H9 (cell line): ENCODE data around the gene NHERF2. TPM values are rescaled to one million over a fixed set of nuclear protein-coding genes. Genes with fewer than 3 reads are reported as not detected.

Experiments
- DNase-seq: peaks from one replicate; pipeline ENCODE4 v3.0.0-alpha.2; 2017
- H2AFZ ChIP-seq: one replicate; pipeline ENCODE4 v1.6.1; 2013; ENCODE audit warnings: mild to moderate bottlenecking, low read length, control low read depth, moderate library complexity
- H2AK5ac ChIP-seq: 2 replicates; pipeline ENCODE4 v1.6.1; 2013; ENCODE audit warnings: low read length, control low read depth, mixed read lengths; ENCODE audit not compliant: insufficient read length
- H2BK120ac ChIP-seq: one replicate; pipeline ENCODE4 v1.6.1; 2013; ENCODE audit warnings: low read depth, mild to moderate bottlenecking, low read length, control low read depth, inconsistent platforms; ENCODE audit not compliant: poor library complexity, severe bottlenecking
- H2BK12ac ChIP-seq: 2 replicates; pipeline ENCODE4 v1.6.1; 2013; ENCODE audit warnings: low read length, control low read depth, mixed read lengths, low read depth; ENCODE audit not compliant: insufficient read length
- H2BK15ac ChIP-seq: 2 replicates; pipeline ENCODE4 v1.6.1; 2013; ENCODE audit warnings: low read depth, low read length, control low read depth
- H2BK20ac ChIP-seq: one replicate; pipeline ENCODE4 v1.6.1; 2013; ENCODE audit warnings: low read depth, mild to moderate bottlenecking, low read length, control low read depth, inconsistent platforms; ENCODE audit not compliant: poor library complexity, severe bottlenecking
- H2BK5ac ChIP-seq: 2 replicates; pipeline ENCODE4 v1.6.1; 2013; ENCODE audit warnings: low read length, control low read depth, mixed read lengths; ENCODE audit not compliant: insufficient read length
- H3K14ac ChIP-seq: 2 replicates; pipeline ENCODE4 v1.6.1; 2013; ENCODE audit warnings: low read length, control low read depth; ENCODE audit not compliant: insufficient read depth
- H3K18ac ChIP-seq: 2 replicates; pipeline ENCODE4 v1.6.1; 2013; ENCODE audit warnings: low read depth, mild to moderate bottlenecking, mixed read lengths, low read length, control low read depth; ENCODE audit not compliant: insufficient read length
- H3K23ac ChIP-seq: 2 replicates; pipeline ENCODE4 v1.6.1; 2013; ENCODE audit warnings: low read length, control low read depth, mixed read lengths, low read depth; ENCODE audit not compliant: insufficient read length
- H3K23me2 ChIP-seq: 2 replicates; pipeline ENCODE4 v1.6.1; 2013; ENCODE audit warnings: low read depth, mild to moderate bottlenecking, mixed read lengths, low read length, control low read depth; ENCODE audit not compliant: insufficient read length, poor library complexity, severe bottlenecking
- H3K27ac ChIP-seq: 2 replicates; pipeline ENCODE4 v1.5.1; 2013; ENCODE audit warnings: low read length, control low read depth, mixed read lengths, low read depth; ENCODE audit not compliant: insufficient read length
- H3K27me3 ChIP-seq: 2 replicates; pipeline ENCODE4 v1.6.1; 2013; ENCODE audit warnings: low read length, control low read depth, inconsistent platforms; ENCODE audit not compliant: insufficient read depth
- H3K4ac ChIP-seq: 2 replicates; pipeline ENCODE4 v1.6.1; 2013; ENCODE audit warnings: low read depth, mild to moderate bottlenecking, control low read depth, inconsistent platforms, low read length, moderate library complexity
- H3K4me1 ChIP-seq: 2 replicates; pipeline ENCODE4 v1.6.1; 2013; ENCODE audit warnings: low read length, control low read depth, inconsistent platforms; ENCODE audit not compliant: insufficient read depth
- H3K4me2 ChIP-seq: 2 replicates; pipeline ENCODE4 v1.6.1; 2013; ENCODE audit warnings: low read length, control low read depth, mixed read lengths; ENCODE audit not compliant: insufficient read length, insufficient read depth
- H3K56ac ChIP-seq: 2 replicates; pipeline ENCODE4 v1.6.1; 2013; ENCODE audit warnings: low read depth, mild to moderate bottlenecking, mixed read lengths, low read length, control low read depth; ENCODE audit not compliant: insufficient read length
- H3K79me1 ChIP-seq: 2 replicates; pipeline ENCODE4 v1.6.1; 2013; ENCODE audit warnings: low read depth, mild to moderate bottlenecking, moderate library complexity, low read length, control low read depth, inconsistent platforms; ENCODE audit not compliant: insufficient read depth, poor library complexity, severe bottlenecking
- H3K79me2 ChIP-seq: 2 replicates; pipeline ENCODE4 v1.6.1; 2013; ENCODE audit warnings: low read length, control low read depth, inconsistent platforms; ENCODE audit not compliant: insufficient read depth
- H3K9ac ChIP-seq: 2 replicates; pipeline ENCODE4 v1.6.1; 2013; ENCODE audit warnings: low read length, control low read depth, mixed read lengths; ENCODE audit not compliant: insufficient read length; ENCODE audit errors: extremely low read depth
- H3K9me3 ChIP-seq: one replicate; pipeline ENCODE4 v1.6.1; 2013; ENCODE audit warnings: low read depth, low read length, inconsistent platforms; ENCODE audit not compliant: control insufficient read depth
- H3T11ph ChIP-seq: one replicate; pipeline ENCODE4 v1.6.1; 2013; ENCODE audit warnings: mild to moderate bottlenecking, low read length, control low read depth, inconsistent platforms
- H4K20me1 ChIP-seq: one replicate; pipeline ENCODE4 v1.6.1; 2013; ENCODE audit not compliant: control insufficient read depth, insufficient read length, insufficient read depth
- H4K5ac ChIP-seq: 2 replicates; pipeline ENCODE4 v1.6.1; 2013; ENCODE audit warnings: low read depth, mild to moderate bottlenecking, mixed read lengths, low read length, control low read depth; ENCODE audit not compliant: insufficient read length
- H4K8ac ChIP-seq: replicated peaks from 2 replicates; pipeline ENCODE4 v1.6.1; 2013; ENCODE audit warnings: low read length, control low read depth, mixed read lengths, low read depth; ENCODE audit not compliant: insufficient read length
- H4K91ac ChIP-seq: 2 replicates; pipeline ENCODE4 v1.6.1; 2013; ENCODE audit warnings: low read depth, mild to moderate bottlenecking, moderate library complexity, mixed read lengths, low read length, control low read depth; ENCODE audit not compliant: insufficient read length
- H3K27ac Mint-ChIP-seq, 3 experiments: 2 replicates in 2 of 3; 3 replicates in 1 of 3; pipeline ENCODE4 v1.8.0; 2020 to 2021; ENCODE audit warnings: mixed read lengths in 3 of 3, mild to moderate bottlenecking in 1 of 3, moderate library complexity in 1 of 3
- H3K27me3 Mint-ChIP-seq: 2 replicates; pipeline ENCODE4 v1.8.0; 2021; ENCODE audit warnings: low read depth, mild to moderate bottlenecking, moderate library complexity, mixed read lengths
- H3K36me3 Mint-ChIP-seq, 3 experiments: 2 replicates in 2 of 3; 3 replicates in 1 of 3; pipeline ENCODE4 v1.8.0; 2020 to 2021; ENCODE audit warnings: low read depth in 3 of 3, mixed read lengths in 3 of 3; ENCODE audit not compliant: insufficient read depth in 1 of 3
- H3K4me1 Mint-ChIP-seq, 2 experiments: 2 replicates each; pipeline ENCODE4 v1.8.0; 2020; ENCODE audit warnings: mixed read lengths in 2 of 2
- H3K4me3 Mint-ChIP-seq, 2 experiments: 2 replicates in 1 of 2; 3 replicates in 1 of 2; pipeline ENCODE4 v1.8.0; 2020 to 2021; ENCODE audit warnings: mild to moderate bottlenecking in 2 of 2, mixed read lengths in 2 of 2, moderate library complexity in 1 of 2
- H3K9me3 Mint-ChIP-seq, 2 experiments: 2 replicates in 1 of 2; 3 replicates in 1 of 2; pipeline ENCODE4 v1.8.0; 2020; ENCODE audit warnings: mild to moderate bottlenecking in 2 of 2, mixed read lengths in 2 of 2, moderate library complexity in 1 of 2
- WGBS: extraction: QIAGEN DNeasy Blood & Tissue Kit; methylation state at CpG from one replicate; pipeline ENCODE4 v1.1.7; 2013; ENCODE audit warnings: missing lambda C conversion rate, low lambda C conversion rate, mixed read lengths; ENCODE audit not compliant: insufficient read length; ENCODE audit errors: extremely low coverage; 5-methylcytosine and 5-hydroxymethylcytosine counted together
- total RNA-seq: library from RNA; stranded (reverse); gene quantifications from 2 replicates; pipeline ENCODE4 v1.2.1, GENCODE V29; 2021
- TF ChIP-seq, protein P1 (sequence below): fragments of 200-600 bp; sonication (generic); conservative IDR thresholded peaks from 3 replicates; pipeline ENCODE4 v1.8.0; 2021; ENCODE audit warnings: antibody characterized with exemption, mild to moderate bottlenecking

NHERF2 gene
- total RNA-seq, 1 experiment from 2014 or later = 15.3 TPM

GRCh38 chr16:2083876-2084780 is 57.4 kb downstream of the NHERF2 start:
- H4K20me1 ChIP-seq = no peaks in the 10 kb centered on the region
- H3K23me2 ChIP-seq = no peaks in the 10 kb centered on the region
- H2BK120ac ChIP-seq = no peak overlapping the region
- H3T11ph ChIP-seq = no peak overlapping the region
- H3K4me2 ChIP-seq = no peak overlapping the region
- H3K23ac ChIP-seq = no peak overlapping the region
- no peak overlapping the region for H2AFZ ChIP-seq
- no peak overlapping the region for H2BK12ac ChIP-seq
- DNase-seq = no peak
- H3K14ac ChIP-seq = no peak overlapping the region
- H3K27me3 ChIP-seq = no peaks in the 10 kb centered on the region
- Mint-ChIP-seq H3K27me3 (no peaks in the 10 kb centered on the region), H3K36me3 (peaks cover 0 to 26% (median 21%) of the 10 kb centered on the region in 3 experiments; a peak in 6 of 7 replicates), H3K4me3 (no peak overlapping the region), H3K4me1 (no peaks in the 10 kb centered on the region), H3K9me3 (no peaks in the 10 kb centered on the region), H3K27ac (no peak overlapping the region)
- H4K8ac ChIP-seq = no peak overlapping the region
- no peak overlapping the region for H3K56ac ChIP-seq
- no peak overlapping the region for H2BK15ac ChIP-seq
- H4K5ac ChIP-seq = no peak overlapping the region
- H2BK5ac ChIP-seq = no peak overlapping the region
- no peaks in the 10 kb centered on the region for H3K79me1 ChIP-seq
- H3K27ac ChIP-seq = no peak overlapping the region
- H3K4me1 ChIP-seq = no peaks in the 10 kb centered on the region
- H3K79me2 ChIP-seq = no peaks in the 10 kb centered on the region
- H3K4ac ChIP-seq = no peak overlapping the region
- H2AK5ac ChIP-seq = no peak overlapping the region
- H2BK20ac ChIP-seq = no peak overlapping the region
- H3K9ac ChIP-seq = no peak overlapping the region
- H3K18ac ChIP-seq = no peak overlapping the region
- no peaks in the 10 kb centered on the region for H3K9me3 ChIP-seq
- TF ChIP-seq, protein P1, sequence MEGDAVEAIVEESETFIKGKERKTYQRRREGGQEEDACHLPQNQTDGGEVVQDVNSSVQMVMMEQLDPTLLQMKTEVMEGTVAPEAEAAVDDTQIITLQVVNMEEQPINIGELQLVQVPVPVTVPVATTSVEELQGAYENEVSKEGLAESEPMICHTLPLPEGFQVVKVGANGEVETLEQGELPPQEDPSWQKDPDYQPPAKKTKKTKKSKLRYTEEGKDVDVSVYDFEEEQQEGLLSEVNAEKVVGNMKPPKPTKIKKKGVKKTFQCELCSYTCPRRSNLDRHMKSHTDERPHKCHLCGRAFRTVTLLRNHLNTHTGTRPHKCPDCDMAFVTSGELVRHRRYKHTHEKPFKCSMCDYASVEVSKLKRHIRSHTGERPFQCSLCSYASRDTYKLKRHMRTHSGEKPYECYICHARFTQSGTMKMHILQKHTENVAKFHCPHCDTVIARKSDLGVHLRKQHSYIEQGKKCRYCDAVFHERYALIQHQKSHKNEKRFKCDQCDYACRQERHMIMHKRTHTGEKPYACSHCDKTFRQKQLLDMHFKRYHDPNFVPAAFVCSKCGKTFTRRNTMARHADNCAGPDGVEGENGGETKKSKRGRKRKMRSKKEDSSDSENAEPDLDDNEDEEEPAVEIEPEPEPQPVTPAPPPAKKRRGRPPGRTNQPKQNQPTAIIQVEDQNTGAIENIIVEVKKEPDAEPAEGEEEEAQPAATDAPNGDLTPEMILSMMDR = no peak
- no CpG with 5 or more reads among the region's 44 CpGs for WGBS
- H4K91ac ChIP-seq = no peak overlapping the region
